Body of pancreas (tissue), 4 donors: ENCODE measurements around the gene UBE2D2.

Experiments used
- CTCF ChIP-seq, 7 experiments: fragments of 450-650 bp in 4 of 7; fragments of 200-600 bp in 3 of 7; sonication (generic) in 3 of 7; IDR thresholded peaks; one replicate each; pipeline ENCODE4 v1.5.1; 2016 to 2019; ENCODE audit warnings: antibody characterized with exemption in 7 of 7
- POLR2A ChIP-seq, 3 donors: fragments of 450-650 bp; IDR thresholded peaks; one replicate each; pipeline ENCODE4 v1.6.1; 2016; ENCODE audit warnings: antibody characterized with exemption in 3 of 3, mild to moderate bottlenecking in 2 of 3

GRCh38 chr5:139658501-139658927 lies 97.4 kb downstream of the UBE2D2 start:
- TF ChIP-seq POLR2A (IDR thresholded peaks at IDR 0.05) (no peak), CTCF (IDR thresholded peaks at IDR 0.05) (peak in 3 of 7 experiments; percentile 19 to 31 (median 24))
